ENCODE measurements around the gene KCNE1.

Gene KCNE1

DNA sequence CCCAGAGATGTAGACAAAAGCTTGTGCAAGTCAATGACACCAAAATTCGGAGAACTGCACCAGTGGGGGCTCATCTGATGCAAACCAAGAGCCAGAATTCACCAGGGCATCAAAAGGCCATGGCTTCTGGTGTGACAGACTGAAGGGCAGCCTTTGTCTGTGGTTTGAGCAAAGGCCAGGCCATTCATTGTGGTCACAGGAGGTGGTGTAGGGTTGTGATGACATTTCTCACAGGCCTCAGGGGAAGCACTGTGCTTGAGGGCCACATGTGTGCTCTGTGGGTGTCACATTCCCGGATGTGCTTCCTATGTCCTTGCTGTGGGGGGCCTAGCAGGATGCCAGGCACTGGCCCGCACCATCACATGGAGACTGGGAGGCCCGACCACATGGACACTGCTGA lies 22.5 kb upstream of the KCNE1 start:
- DNase-seq = no peak

- no peak for DNase-seq
Observed at GRCh38 chr21:34533938-34534337, 21.9 kb upstream of the KCNE1 start.

GRCh38 chr21:34531399-34531798 lies 19.4 kb upstream of the KCNE1 start:
- no peak for DNase-seq

GRCh38 chr21:34530261-34530660 lies 18.3 kb upstream of the KCNE1 start:
- no peak for DNase-seq

- DNase-seq = no peak
Observed at GRCh38 chr21:34528131-34528561, 16.1 kb upstream of the KCNE1 start.

GRCh38 chr21:34526618-34527290 lies 14.7 kb upstream of the KCNE1 start:
- DNase-seq = no peak

DNA sequence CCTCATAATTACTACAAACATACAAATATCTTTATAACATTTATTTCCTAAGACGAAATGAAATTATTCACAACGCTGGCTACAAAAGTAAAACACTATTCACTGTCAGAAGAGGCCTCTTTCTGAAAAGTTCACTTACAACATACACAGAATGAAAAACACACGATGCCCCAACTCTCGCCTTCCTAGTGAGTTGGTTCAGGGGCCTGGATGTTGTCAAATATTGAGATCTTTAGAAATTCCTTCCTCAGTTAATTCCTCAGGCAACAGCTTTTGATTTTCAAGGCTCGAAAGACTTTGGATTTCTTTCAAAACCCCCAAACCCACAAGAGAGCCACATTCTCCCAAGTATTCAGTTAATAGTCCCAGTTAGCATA lies 14.2 kb upstream of the KCNE1 start:
- no peak for DNase-seq

DNA sequence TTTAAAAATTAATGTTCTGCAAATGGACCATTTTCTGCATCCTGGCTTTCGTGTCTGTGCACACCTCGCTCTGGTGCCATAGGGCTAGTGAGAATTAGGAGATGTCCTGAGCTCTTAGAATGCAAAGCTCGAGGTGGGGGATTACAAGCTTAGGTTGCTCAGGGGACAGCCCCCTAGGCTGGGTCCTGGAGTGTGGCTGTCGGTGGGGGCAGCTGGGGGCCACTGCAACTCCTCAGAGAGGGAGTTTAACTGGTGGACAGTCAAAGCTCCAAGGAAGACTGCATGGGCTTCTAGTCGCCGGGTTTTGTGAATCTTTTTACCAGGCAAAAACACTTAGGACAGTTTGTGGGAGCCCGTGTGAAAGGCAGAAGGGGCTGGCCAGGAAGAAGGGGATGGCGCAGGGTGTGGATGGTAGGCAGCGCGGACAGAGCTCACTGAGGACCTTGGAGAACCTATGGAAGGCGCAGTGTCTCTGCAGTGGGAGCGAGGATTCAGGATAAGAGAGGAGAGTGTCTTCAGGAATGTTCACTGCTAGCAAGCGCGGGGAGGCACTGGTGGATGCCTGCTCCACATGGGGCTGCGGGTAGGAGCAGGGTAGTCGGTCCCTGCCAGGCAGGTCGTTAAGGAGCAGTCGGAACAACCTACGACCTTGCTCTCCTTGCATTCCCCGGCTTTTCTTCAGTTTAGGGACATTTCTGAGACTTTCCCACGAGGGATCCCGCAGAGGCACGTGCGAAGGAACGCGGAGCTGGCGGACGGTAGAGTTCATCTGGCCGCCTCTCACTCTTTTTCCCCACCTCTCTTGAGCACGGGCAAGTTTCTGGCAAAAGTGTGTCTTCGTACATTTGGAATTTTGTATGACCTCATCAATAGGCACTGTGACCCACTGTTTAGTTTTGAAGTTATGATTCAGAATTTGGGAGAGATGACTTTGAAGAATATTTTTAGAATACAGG lies 12.9 kb upstream of the KCNE1 start:
- DNase-seq = no peak

GRCh38 chr21:34523019-34523555 lies 11.1 kb upstream of the KCNE1 start:
- no peak for DNase-seq

DNA sequence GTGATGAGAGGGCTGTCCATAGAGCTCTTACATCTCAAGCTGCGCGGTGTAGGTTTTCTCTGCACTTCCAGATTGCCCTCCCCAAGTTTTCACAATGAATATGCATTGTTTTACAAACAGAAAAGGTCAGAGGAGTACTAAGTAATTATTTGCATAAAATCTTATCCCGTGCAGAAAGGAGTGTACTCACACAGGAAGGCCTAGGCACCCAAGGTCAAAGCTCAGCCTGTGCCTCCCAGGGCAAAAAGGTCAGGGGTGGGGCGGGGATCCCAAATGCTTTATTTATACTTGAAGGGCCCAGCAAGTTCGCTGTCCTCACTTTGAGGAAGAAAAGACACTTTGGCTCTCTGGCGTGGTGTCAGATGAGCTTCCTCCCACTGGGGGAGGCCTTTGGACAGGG lies 10.3 kb upstream of the KCNE1 start:
- no peak for DNase-seq

DNA sequence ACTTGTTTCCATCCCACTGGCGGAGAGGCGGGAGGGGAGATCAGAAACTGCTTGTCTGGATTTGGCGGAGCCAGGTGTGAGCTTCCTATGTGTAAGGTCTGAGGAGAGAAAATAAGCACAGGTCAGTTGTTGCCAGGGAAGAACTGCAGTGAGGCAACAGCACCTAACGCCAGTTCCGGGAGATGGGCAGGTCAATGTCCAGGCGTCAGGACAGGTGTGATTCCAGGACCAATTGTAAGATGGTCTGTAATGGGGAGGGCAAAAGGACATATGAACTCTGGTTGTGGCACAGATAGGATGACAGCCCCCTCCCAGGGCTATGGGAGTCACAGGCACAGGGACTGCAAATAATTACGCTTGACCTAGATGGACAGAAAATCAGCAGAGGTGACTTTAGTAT lies 9.6 kb upstream of the KCNE1 start:
- no peak for DNase-seq

- DNase-seq = no peak
Observed at GRCh38 chr21:34520764-34521508, 8.9 kb upstream of the KCNE1 start.

DNA sequence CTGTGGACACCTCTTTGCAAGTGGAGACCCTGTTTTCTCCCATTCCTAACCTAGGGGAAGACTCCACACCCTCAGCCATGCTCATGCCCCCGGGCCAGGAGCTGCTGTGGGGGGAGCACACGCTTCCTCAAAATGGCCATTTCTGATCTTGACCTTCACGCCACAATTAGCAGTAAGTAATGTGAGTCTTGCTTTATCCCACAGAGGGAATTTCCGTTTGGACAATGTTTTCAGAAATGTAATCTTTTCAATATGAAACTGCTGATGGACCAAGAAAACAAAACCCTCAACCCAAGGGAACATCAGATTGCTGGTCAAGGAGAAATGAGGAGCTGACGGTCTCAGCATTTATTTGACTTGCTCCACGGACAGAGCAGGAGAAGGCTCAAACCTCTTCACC lies 8.3 kb upstream of the KCNE1 start:
- no peak for DNase-seq

DNA sequence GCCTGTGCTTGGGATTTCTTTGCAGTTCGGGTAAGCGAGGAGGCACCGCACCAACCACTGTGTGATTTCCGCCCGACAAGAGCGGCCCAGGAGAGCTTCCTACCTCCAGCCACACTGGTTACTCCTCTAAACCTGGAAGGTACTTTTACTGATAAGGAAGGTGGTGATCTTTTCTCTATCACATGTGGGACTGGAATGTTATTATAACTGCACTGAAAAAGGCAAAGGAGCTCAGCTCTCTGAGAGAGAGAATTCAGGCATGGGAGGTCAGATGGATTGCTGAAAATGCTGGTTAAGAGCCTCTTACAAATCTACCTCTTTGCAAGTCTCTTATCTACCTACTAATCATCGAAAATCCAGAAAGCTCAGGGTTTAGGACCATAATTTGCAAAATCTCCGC lies 7.7 kb upstream of the KCNE1 start:
- no peak for DNase-seq

DNA sequence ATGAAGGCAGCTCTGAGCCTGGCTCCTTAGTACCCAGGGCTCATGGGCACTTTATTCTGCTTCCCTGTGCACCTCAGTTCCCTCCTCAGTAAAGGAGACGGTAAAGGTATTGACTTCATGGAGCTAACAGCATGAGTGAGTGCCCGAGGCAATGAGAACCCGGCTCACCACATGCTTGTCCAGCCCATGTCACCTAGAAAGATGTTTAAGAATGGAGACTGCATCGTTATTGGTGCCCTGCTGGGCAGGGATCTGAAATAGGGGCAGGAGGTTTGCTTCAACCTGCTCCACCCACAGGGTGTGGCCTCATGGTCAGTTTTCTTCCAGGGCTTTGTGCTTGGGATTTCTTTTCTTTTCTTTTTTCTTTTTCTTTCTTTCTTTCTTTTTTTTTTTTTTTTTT lies 7.0 kb upstream of the KCNE1 start:
- DNase-seq = no peak

GRCh38 chr21:34518301-34518700 lies 6.3 kb upstream of the KCNE1 start:
- no peak for DNase-seq

DNA sequence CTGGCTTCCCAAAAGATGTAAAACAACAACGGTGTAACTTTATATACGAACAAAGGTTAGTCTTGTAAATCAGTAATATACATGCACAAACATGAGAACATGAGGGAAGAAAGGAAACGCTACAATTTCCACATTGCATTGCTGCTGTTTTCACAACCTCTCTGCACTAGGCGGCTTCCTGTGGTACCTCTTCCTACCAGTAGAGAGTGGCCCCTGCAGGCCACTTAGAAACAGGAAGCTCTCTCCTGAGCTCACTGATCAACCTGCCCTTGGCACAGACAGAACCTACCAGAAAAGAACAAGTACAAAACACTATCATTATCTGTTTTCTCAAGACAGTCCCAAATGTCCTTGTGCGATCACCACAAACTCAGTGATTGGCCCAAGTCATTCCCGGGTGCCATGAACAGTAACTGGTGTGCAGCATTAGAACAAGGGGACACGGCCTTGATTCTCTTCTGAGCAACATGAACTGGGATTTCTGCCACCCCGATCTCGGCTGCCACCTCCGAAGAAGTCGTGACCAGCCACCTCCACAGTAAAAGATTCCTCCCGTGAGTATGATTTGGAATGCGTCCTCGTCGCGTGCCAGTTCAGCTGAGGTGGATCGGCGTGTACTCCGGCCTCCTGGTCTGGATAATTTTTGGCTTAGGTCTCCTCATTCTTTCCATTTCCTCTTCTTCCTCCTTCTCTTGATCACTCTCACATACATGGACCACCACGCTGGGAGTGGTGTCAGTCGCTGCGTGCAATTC lies 5.7 kb upstream of the KCNE1 start:
- DNase-seq = no peak

DNA sequence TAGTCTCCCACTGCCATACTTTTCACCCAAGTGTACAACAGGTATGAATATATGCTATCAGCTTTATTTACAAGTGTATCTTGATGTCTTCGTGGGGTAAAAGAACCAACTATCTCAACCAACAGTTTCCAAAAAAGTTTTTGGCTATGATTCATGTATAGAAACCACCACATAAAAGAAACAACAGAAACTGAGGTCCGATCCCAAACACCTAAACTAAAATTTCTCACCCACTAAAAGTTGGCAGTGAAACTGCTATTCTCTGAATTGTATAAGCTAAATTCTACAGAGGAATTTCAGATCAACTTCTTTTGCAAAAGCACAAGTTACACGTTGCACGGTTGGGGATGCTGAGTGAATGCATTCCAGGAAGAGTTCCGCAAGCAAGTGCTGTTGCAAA lies 5.0 kb upstream of the KCNE1 start:
- DNase-seq = no peak

DNA sequence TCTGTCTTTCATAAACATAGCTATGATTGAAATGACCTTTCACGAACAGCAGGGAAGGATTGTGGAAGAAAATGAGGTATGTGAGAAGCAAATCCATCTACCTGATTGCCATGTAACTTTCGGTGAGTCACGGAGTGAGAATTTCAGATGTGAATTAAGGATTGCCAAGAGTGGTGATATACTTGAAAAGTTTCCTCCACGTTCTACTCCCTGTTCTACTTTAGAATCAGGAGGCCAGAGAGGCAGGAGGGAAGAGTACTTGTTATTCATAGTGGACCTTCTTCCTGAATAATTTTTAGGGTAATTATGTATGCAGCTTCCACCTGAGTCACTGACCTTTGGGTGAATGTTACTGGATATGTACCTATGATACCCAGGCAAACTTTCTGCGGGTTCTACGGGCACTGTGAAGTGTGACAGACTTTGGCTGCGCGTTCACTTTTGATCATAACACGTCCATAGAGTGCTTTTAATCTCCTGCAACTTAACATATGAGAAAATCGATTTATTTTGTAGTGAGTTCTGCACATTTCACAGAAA lies 2.6 kb upstream of the KCNE1 start:
- DNase-seq = no peak

DNA sequence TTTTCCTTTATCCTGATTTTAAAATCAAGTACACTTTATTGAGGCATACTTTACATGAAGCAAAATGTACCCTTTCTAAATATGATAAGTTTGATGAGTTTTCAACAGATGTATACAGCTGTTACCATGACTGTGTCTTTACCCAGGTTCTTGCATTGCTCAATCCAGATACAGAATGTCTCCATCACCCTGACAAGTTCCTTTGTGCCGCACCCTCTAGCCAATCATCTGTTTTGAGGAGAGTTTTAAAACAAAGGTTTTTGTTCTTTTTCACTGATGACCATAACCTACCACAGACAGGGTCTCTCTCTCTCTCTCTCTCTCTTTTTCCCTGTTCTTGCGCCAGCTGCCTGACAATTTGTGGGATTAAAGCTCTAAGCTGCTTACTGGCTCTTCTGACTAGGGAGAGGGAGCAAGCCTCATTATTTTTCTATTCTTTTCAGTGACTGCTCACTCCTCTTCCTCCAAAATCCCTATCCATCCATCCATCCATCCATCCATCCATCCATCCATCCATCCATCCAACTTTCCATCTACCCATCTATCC lies 1.2 kb upstream of the KCNE1 start:
- DNase-seq = no peak

DNA sequence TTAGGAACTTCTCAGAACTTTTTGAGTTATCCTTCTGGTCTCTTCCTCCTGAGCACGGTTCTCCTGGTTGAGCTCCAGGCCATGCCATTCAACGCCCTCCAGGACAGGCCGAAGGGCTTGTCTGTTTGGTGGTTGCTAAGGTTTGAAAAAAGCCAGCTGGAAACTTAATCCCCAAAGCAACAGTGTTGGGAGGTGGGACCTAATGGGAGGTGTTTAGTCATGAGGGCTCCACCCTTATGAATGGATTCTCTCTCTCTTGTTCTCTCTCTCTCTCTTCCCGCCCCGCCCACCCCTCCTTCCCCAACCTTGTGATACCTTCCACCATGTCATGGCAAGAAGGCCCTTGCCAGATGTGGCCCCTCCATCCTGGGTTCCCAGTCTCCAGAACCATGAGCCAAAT lies 829 bp downstream of the KCNE1 start:
- no peak for DNase-seq
